Stimulated activated CD4-positive, alpha-beta T cell treated with anti-CD3 and anti-CD28 coated beads, Interleukin-4, amount 100 ng/mL, for 1 hour (primary cell): ENCODE data around the gene CAV2.
A peak's percentile ranks its signal among the peaks of the same experiment; 100 is the strongest.

ENCODE experiments used
- DNase-seq: peaks from one replicate; pipeline ENCODE4 v3.0.0-alpha.2; 2020

The CAV2 gene

GRCh38 chr7:116525298-116525912, 25.9 kb downstream of the CAV2 start:
- peak; percentile 36 for DNase-seq

- peak; percentile 59 for DNase-seq
Measured at GRCh38 chr7:116525913-116526861, 26.6 kb downstream of the CAV2 start.

GRCh38 chr7:116526897-116527296, 27.4 kb downstream of the CAV2 start:
- no peak for DNase-seq

- no peak for DNase-seq
Measured at GRCh38 chr7:116527521-116527920, 28.0 kb downstream of the CAV2 start.

- no peak for DNase-seq
Measured at GRCh38 chr7:116528008-116528789, 28.7 kb downstream of the CAV2 start.

GRCh38 chr7:116529250-116529649, 29.7 kb downstream of the CAV2 start:
- no peak for DNase-seq

GRCh38 chr7:116530107-116530820, 30.7 kb downstream of the CAV2 start:
- DNase-seq, result no peak

GRCh38 chr7:116532102-116532688, 32.7 kb downstream of the CAV2 start:
- no peak for DNase-seq

- DNase-seq, result no peak
Measured at GRCh38 chr7:116534790-116535189, 35.3 kb downstream of the CAV2 start.

GRCh38 chr7:116535416-116535815, 35.9 kb downstream of the CAV2 start:
- DNase-seq, result no peak

- DNase-seq, result no peak
Measured at GRCh38 chr7:116538138-116538537, 38.6 kb downstream of the CAV2 start.

- no peak for DNase-seq
Measured at GRCh38 chr7:116539879-116540278, 40.3 kb downstream of the CAV2 start.

GRCh38 chr7:116540743-116541142, 41.2 kb downstream of the CAV2 start:
- DNase-seq, result no peak

GRCh38 chr7:116541951-116542350, 42.4 kb downstream of the CAV2 start:
- no peak for DNase-seq

- no peak for DNase-seq
Measured at GRCh38 chr7:116542618-116543017, 43.1 kb downstream of the CAV2 start.

GRCh38 chr7:116543664-116544063, 44.1 kb downstream of the CAV2 start:
- DNase-seq, result no peak

GRCh38 chr7:116544487-116544886, 44.9 kb downstream of the CAV2 start:
- DNase-seq, result no peak

GRCh38 chr7:116545411-116545993, 46.0 kb downstream of the CAV2 start:
- DNase-seq, result no peak

- DNase-seq, result no peak
Measured at GRCh38 chr7:116546054-116546453, 46.5 kb downstream of the CAV2 start.

GRCh38 chr7:116546916-116547315, 47.4 kb downstream of the CAV2 start:
- DNase-seq, result no peak

- no peak for DNase-seq
Measured at GRCh38 chr7:116547347-116547746, 47.8 kb downstream of the CAV2 start.

GRCh38 chr7:116548506-116548905, 49.0 kb downstream of the CAV2 start:
- no peak for DNase-seq
